ENCODE results near the gene KIAA1671.
A peak's percentile ranks its signal among the peaks of the same experiment; 100 is the strongest.

The KIAA1671 gene

DNA sequence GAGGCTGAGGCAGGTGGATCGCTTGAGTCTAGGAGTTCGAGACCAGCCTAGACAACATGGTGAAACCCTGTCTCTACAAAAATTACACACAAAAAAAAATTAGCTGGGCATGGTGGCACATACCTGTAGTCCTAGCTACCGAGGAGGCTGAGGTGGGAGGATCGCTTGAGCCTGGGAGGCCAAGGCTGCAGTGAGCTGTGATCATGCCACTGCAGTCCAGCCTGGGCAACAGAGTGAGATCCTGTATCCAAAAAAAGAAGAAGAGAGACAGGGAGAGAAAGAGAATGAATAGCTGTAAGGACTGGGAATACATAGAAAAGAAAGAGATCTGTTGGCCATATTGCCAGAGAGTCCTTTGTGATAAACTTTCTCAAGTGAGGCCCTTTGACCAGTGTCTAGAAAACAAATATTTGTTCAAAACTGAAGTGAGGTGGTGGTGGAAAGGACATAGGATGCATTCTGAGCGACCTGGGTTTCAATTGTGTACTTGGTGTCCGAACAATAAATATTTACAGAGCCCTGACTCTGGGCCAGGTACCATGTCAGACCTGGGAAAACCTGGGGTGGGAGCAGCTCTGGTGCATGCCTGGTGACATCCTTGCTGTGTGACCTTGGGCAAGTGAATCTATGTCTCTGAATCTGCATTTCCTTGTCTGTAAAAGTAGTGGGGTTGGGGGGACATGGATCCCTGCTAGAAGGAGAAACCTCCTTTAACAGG is 157.5 kb downstream of the KIAA1671 start:
- Histone ChIP-seq H3K9ac (ENCODE audit: low read length) (peak overlapping the region; percentile 82), H3K4me3 (ENCODE audit: low read depth, low read length) (peak overlapping the region; percentile 80), H3K36me3 (ENCODE audit: control insufficient read depth, insufficient read depth, low read length) (no peaks in the 10 kb centered on the region), H3K9me3 (ENCODE audit: control insufficient read depth, insufficient read depth, low read depth, low read length) (no peaks in the 10 kb centered on the region), H3K4me1 (ENCODE audit: control insufficient read depth, insufficient read depth, low read length) (peaks cover 15% of the 10 kb centered on the region), H3K27ac (ENCODE audit: low read depth, low read length) (no peak overlapping the region), H3K27me3 (ENCODE audit: control insufficient read depth, insufficient read depth, low read length) (no peaks in the 10 kb centered on the region)

- no peaks in the 10 kb centered on the region for H3K27me3 ChIP-seq (ENCODE audit: control insufficient read depth, insufficient read depth, low read length)
- no peak overlapping the region for H3K27ac ChIP-seq (ENCODE audit: low read depth, low read length)
- H3K4me3 ChIP-seq (ENCODE audit: low read depth, low read length) = peak overlapping the region; percentile 80
- peaks cover 19% of the 10 kb centered on the region for H3K4me1 ChIP-seq (ENCODE audit: control insufficient read depth, insufficient read depth, low read length)
- no peaks in the 10 kb centered on the region for H3K9me3 ChIP-seq (ENCODE audit: control insufficient read depth, insufficient read depth, low read depth, low read length)
- peak overlapping the region; percentile 82 for H3K9ac ChIP-seq (ENCODE audit: low read length)
- no peaks in the 10 kb centered on the region for H3K36me3 ChIP-seq (ENCODE audit: control insufficient read depth, insufficient read depth, low read length)
These were observed 158.0 kb downstream of the KIAA1671 start for GRCh38 chr22:25110596-25110845.

DNA sequence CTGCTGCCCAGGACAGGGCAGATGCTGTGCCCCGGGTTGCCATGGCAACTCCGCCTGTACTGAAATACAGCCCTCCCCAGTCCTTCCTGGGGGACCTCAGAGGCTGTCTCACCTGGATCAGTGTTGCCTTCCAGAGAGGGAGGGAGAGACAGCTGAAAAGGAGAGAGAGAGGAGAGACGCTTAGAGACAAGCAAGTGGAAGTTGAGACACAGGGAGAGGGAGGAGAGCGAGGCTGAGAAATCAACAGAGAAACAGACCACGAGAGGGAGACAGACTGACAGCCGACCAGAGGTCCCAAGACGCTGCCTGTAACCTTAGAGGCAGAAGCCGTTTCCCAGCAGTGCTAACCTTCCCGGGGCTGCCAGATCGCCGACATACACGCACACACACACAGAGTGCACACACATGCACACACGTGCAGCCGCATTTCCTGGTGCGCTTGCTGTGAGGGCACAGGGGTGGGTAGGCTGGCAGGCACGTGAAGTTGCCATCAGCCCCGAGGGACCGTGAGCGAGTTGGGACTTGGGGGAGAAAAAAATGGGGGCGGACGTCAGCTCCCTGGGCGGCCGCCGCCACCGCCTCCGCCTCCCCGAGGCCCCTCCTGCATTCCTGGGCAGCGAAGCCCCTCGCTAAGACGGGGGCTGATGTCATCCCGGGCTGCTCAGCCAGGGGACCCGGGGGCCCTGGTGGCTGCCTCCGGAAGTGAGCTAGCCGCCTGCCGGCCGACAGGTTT is 158.5 kb downstream of the KIAA1671 start:
- Histone ChIP-seq H3K4me1 (ENCODE audit: control insufficient read depth, insufficient read depth, low read length) (peaks cover 19% of the 10 kb centered on the region), H3K27me3 (ENCODE audit: control insufficient read depth, insufficient read depth, low read length) (no peaks in the 10 kb centered on the region), H3K36me3 (ENCODE audit: control insufficient read depth, insufficient read depth, low read length) (no peaks in the 10 kb centered on the region), H3K27ac (ENCODE audit: low read depth, low read length) (peak overlapping the region; percentile 52; the same call in 1 of the 2 replicates), H3K4me3 (ENCODE audit: low read depth, low read length) (peak overlapping the region; percentile 80), H3K9ac (ENCODE audit: low read length) (peak overlapping the region; percentile 82), H3K9me3 (ENCODE audit: control insufficient read depth, insufficient read depth, low read depth, low read length) (no peaks in the 10 kb centered on the region)

DNA sequence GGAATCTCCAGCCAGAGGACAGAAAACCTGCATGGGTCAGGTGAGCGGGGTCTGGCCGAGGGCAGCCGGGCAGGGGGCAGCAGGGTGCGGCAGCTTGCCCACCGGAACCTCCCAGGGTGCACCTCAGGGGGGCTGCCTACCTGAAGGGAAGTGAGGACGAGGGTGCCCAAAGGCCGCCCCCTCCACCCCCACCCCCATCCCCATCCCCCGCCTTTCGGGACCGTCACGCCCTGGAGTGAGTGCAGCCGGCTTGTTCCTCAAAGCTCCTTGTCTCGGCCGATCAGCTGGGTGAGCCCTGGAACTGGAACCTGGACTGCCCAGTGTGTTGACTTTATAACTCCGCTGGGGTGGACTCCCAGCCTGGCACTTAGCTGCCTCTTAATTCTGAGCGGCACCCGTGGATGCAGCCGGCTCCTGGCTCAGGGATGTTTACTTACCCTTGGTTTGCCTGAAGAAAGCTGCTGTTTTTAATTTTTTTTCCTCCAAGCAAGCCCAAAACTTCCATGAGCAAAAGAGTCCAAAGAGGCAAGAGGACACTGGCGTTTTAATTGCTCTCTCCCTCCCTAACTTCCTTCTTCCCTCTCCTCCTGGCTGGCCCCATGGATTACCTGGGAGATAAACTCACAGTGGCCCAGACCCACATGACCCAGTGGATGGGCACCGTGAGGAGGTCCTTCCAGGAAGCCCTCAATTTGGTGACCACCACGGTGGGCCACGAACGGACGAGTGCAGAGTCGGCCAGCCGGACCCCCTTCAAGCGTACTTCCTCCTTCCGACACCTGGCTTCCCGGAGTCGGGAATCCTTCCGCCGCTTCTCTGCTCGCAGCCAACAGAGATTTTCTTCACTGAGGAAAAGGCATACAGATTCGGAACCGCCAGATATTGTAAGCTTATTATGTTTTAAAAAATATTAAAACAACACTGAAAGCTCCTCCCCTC is 159.3 kb downstream of the KIAA1671 start:
- peak overlapping the region; percentile 82 for H3K9ac ChIP-seq (ENCODE audit: low read length)
- H3K27ac ChIP-seq (ENCODE audit: low read depth, low read length) = peak overlapping the region; percentile 7; the same call in 1 of the 2 replicates
- no peaks in the 10 kb centered on the region for H3K9me3 ChIP-seq (ENCODE audit: control insufficient read depth, insufficient read depth, low read depth, low read length)
- H3K36me3 ChIP-seq (ENCODE audit: control insufficient read depth, insufficient read depth, low read length) = no peaks in the 10 kb centered on the region
- peaks cover 19% of the 10 kb centered on the region for H3K4me1 ChIP-seq (ENCODE audit: control insufficient read depth, insufficient read depth, low read length)
- no peaks in the 10 kb centered on the region for H3K27me3 ChIP-seq (ENCODE audit: control insufficient read depth, insufficient read depth, low read length)
- peak overlapping the region; percentile 80 for H3K4me3 ChIP-seq (ENCODE audit: low read depth, low read length)

DNA sequence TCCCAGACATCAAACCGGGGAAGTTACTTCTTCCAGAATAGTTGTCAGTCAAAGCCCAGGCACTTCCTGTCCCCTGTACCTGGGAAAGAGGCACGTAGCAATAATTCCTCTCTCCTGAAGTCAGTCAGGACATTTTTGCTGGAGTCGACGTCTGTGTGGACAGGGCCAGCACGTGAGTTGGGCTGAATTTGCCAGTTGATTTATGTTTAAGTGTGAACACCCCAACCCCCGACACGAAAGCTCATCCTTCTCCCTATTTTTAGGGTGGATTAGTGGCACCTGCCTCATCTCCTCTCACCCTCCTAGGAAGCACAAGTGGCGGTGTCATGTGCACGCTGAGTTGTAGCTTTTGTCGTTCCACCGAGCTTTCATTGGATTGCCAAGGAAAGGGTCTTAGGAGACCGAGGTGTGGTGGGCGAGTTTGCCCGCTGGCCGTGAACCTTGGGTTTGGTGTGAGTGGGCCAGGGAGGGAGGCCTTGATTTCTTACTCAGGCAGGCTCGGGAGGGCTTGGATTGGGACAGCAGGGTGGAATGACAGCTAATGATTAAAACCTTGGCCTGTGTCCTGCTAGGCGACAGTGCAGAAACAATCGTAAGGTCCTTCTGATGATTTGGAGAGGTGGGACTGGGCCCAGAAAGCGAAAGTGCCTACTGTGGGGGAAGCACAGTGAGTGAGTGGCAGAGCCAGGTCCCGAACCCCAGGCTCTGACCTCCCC is 160.2 kb downstream of the KIAA1671 start:
- Histone ChIP-seq H3K4me1 (ENCODE audit: control insufficient read depth, insufficient read depth, low read length) (peaks cover 19% of the 10 kb centered on the region), H3K9me3 (ENCODE audit: control insufficient read depth, insufficient read depth, low read depth, low read length) (no peaks in the 10 kb centered on the region), H3K9ac (ENCODE audit: low read length) (peak overlapping the region; percentile 35), H3K27ac (ENCODE audit: low read depth, low read length) (no peak overlapping the region), H3K36me3 (ENCODE audit: control insufficient read depth, insufficient read depth, low read length) (no peaks in the 10 kb centered on the region), H3K4me3 (ENCODE audit: low read depth, low read length) (peak overlapping the region; percentile 80; the same call in 1 of the 2 replicates), H3K27me3 (ENCODE audit: control insufficient read depth, insufficient read depth, low read length) (no peaks in the 10 kb centered on the region)

DNA sequence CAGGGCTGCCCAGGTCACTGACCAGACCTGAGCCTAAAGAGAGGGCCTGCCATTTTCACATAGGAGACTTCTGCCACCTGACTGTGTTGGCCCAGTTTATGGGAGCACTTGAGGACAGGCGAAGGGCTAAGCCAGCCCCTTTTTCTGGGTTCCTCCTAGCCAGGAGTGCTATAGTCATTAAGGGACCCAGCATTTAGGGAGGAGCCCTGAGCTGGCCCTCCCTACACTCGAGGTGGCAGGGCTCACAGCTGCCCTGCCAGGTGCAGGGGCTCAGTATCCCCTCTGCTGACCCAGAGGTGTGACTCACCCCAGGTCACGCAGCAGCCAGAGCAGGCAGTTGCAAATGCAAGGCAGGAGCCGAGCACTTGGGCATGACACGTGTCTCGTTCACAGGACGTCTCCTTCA is 160.8 kb downstream of the KIAA1671 start:
- Histone ChIP-seq H3K4me3 (ENCODE audit: low read depth, low read length) (no peak overlapping the region), H3K4me1 (ENCODE audit: control insufficient read depth, insufficient read depth, low read length) (peaks cover 19% of the 10 kb centered on the region), H3K9ac (ENCODE audit: low read length) (no peak overlapping the region), H3K9me3 (ENCODE audit: control insufficient read depth, insufficient read depth, low read depth, low read length) (no peaks in the 10 kb centered on the region), H3K27me3 (ENCODE audit: control insufficient read depth, insufficient read depth, low read length) (no peaks in the 10 kb centered on the region), H3K27ac (ENCODE audit: low read depth, low read length) (no peak overlapping the region), H3K36me3 (ENCODE audit: control insufficient read depth, insufficient read depth, low read length) (no peaks in the 10 kb centered on the region)

GRCh38 chr22:25114369-25115362 is 162.2 kb downstream of the KIAA1671 start:
- Histone ChIP-seq H3K36me3 (ENCODE audit: control insufficient read depth, insufficient read depth, low read length) (no peaks in the 10 kb centered on the region), H3K9ac (ENCODE audit: low read length) (no peak overlapping the region), H3K4me1 (ENCODE audit: control insufficient read depth, insufficient read depth, low read length) (peaks cover 19% of the 10 kb centered on the region), H3K27ac (ENCODE audit: low read depth, low read length) (no peak overlapping the region), H3K9me3 (ENCODE audit: control insufficient read depth, insufficient read depth, low read depth, low read length) (no peaks in the 10 kb centered on the region), H3K4me3 (ENCODE audit: low read depth, low read length) (no peak overlapping the region), H3K27me3 (ENCODE audit: control insufficient read depth, insufficient read depth, low read length) (no peaks in the 10 kb centered on the region)

GRCh38 chr22:25119609-25120008 is 167.1 kb downstream of the KIAA1671 start:
- H3K9ac ChIP-seq (ENCODE audit: low read length) = no peak overlapping the region
- no peak overlapping the region for H3K27ac ChIP-seq (ENCODE audit: low read depth, low read length)
- no peaks in the 10 kb centered on the region for H3K27me3 ChIP-seq (ENCODE audit: control insufficient read depth, insufficient read depth, low read length)
- H3K9me3 ChIP-seq (ENCODE audit: control insufficient read depth, insufficient read depth, low read depth, low read length) = peaks cover 6% of the 10 kb centered on the region; the same call in 1 of the 2 replicates
- no peaks in the 10 kb centered on the region for H3K36me3 ChIP-seq (ENCODE audit: control insufficient read depth, insufficient read depth, low read length)
- peaks cover 18% of the 10 kb centered on the region for H3K4me1 ChIP-seq (ENCODE audit: control insufficient read depth, insufficient read depth, low read length)
- H3K4me3 ChIP-seq (ENCODE audit: low read depth, low read length) = no peak overlapping the region

DNA sequence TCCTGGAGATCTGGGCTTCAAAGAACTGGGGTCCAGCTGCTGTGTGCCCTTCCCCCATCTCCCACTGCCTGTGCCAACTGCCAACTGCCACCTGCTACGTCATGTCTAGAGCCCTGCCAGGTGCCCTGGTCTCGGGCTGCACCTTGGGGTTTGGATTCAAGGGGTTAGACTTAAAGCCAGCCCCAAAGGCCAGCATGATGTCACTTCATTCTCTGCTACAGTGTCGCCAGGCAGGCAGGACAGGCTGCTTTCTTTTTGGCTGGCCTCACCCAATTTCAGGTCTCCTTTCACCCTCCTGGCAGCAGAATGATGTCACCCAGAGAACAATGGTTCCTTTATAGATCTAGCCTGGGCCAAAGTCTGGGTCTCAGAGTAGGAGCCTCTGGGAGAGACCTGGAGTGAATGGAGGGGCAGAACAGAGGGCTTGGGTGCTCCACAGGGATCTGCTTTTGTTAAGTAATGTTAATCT is 167.6 kb downstream of the KIAA1671 start:
- Histone ChIP-seq H3K36me3 (ENCODE audit: control insufficient read depth, insufficient read depth, low read length) (no peaks in the 10 kb centered on the region), H3K9ac (ENCODE audit: low read length) (peak overlapping the region; percentile 44), H3K4me1 (ENCODE audit: control insufficient read depth, insufficient read depth, low read length) (peaks cover 15% of the 10 kb centered on the region), H3K27me3 (ENCODE audit: control insufficient read depth, insufficient read depth, low read length) (no peaks in the 10 kb centered on the region), H3K9me3 (ENCODE audit: control insufficient read depth, insufficient read depth, low read depth, low read length) (peaks cover 6% of the 10 kb centered on the region; the same call in 1 of the 2 replicates), H3K27ac (ENCODE audit: low read depth, low read length) (no peak overlapping the region), H3K4me3 (ENCODE audit: low read depth, low read length) (no peak overlapping the region)

Measured in HUES6 (cell line).